Uterus (tissue), 2 donors: Measurements from ENCODE around the gene GTF2I.
"Not testable (repeated sequence)": the region's sequence is repeated elsewhere in the genome, so short reads cannot be mapped to it uniquely, and the experiment has no call there.

Source experiments
- CTCF ChIP-seq, 4 experiments: fragments of 200-600 bp in 2 of 4; fragments of 450-650 bp in 2 of 4; sonication (generic) in 2 of 4; IDR thresholded peaks; one replicate each; pipeline ENCODE4 v1.5.1; 2016 to 2019; ENCODE audit warnings: antibody characterized with exemption in 4 of 4, mild to moderate bottlenecking in 2 of 4, moderate library complexity in 1 of 4
- POLR2A ChIP-seq, 2 donors: fragments of 450-650 bp; IDR thresholded peaks; one replicate each; pipeline ENCODE4 v1.6.1; 2016; ENCODE audit warnings: antibody characterized with exemption in 2 of 2, mild to moderate bottlenecking in 1 of 2, moderate library complexity in 1 of 2

- TF ChIP-seq CTCF, POLR2A (IDR thresholded peaks at IDR 0.05): not testable (repeated sequence)
These were observed 9.5 kb downstream of the GTF2I start for GRCh38 chr7:74667013-74667412.
